ENCODE results near the gene RTTN. TPM values are rescaled to one million over a fixed set of nuclear protein-coding genes. Genes with fewer than 3 reads are reported as not detected.
"Not testable (repeated sequence)": the region's sequence is repeated elsewhere in the genome, so short reads cannot be mapped to it uniquely, and the experiment has no call there.

The RTTN gene
- total and polyA plus RNA-seq, 4 donors, result 2.1 to 17.5 (median 11.8) TPM

DNA sequence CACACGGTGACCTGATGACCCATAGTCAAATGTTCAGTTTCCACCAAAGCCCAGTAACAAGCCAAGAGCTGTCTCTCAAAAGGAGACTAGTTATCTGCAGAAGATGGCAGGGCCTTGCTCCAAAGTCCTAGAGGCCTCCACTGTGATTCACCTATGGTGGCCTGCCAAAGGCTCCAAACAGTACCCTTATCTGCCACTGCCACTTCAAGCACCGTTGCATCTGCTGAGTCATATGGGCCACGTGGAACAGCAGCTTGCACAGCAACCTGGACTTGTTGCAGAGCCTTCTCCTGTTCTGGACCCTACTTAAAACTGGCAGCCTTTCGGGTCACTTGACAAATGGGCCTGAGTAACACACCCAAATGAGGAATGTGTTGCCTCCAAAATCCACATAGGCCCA is 230.2 kb downstream of the RTTN start:
- H3K9me3 ChIP-seq (ENCODE audit: control insufficient read depth, low read length), result peaks cover 10% of the 10 kb centered on the region

DNA sequence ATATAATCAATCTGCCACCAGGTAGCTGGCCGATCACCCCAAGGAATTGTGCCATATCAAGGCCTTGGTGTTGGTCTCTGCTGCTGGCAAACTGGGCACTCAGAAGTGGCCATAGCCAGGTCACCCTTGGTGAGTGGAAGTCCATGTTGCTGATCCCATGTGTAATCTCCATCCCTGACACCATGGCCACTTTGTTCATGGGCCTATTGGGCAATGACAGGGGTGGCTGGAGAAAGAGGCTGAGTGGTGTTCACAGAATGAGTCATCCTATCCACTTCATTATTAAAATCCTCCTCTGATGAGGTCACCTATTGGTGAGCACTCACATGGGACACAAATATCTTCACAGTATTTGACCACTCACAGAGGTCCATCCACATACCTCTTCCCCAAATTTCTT is 231.1 kb downstream of the RTTN start:
- H3K27me3 ChIP-seq (ENCODE audit: control insufficient read depth in 1 of 2, insufficient read depth in 2 of 2, low read length in 1 of 2), result no peaks in the 10 kb centered on the region
- H3K27ac ChIP-seq (ENCODE audit: low read depth in 1 of 2, low read length in 2 of 2), result no peak overlapping the region
- H3K36me3 ChIP-seq (ENCODE audit: control insufficient read depth in 1 of 2, insufficient read depth in 2 of 2, low read length in 1 of 2), result no peaks in the 10 kb centered on the region
- no peak for DNase-seq
- peaks cover 10% of the 10 kb centered on the region for H3K9me3 ChIP-seq (ENCODE audit: control insufficient read depth, low read length)
- no peaks in the 10 kb centered on the region for H3K4me1 ChIP-seq (ENCODE audit: control insufficient read depth in 1 of 2, insufficient read depth in 2 of 2, low read length in 2 of 2)
- no peak overlapping the region for H3K4me3 ChIP-seq (ENCODE audit: low read length in 2 of 2)
- intact Hi-C loops (cut with DNase I), result no loop called here
- ATAC-seq (ENCODE audit: low FRiP score), result no peak
- 86 to 100% methylated on average over 1 of the region's 1 CpG for WGBS, 2 donors

More for the DNA sequence above, 230.2 kb downstream of the RTTN start:
- H3K27ac ChIP-seq (ENCODE audit: low read depth in 1 of 2, low read length in 2 of 2); H3K4me3 ChIP-seq (ENCODE audit: low read length in 2 of 2); DNase-seq; H3K27me3 ChIP-seq (ENCODE audit: control insufficient read depth in 1 of 2, insufficient read depth in 2 of 2, low read length in 1 of 2); intact Hi-C loops (cut with DNase I); H3K36me3 ChIP-seq (ENCODE audit: control insufficient read depth in 1 of 2, insufficient read depth in 2 of 2, low read length in 1 of 2); ATAC-seq (ENCODE audit: low FRiP score); H3K4me1 ChIP-seq (ENCODE audit: control insufficient read depth in 1 of 2, insufficient read depth in 2 of 2, low read length in 2 of 2): not testable (repeated sequence)
- WGBS, 2 donors, result 91 to 97% methylated on average over 4 of the region's 4 CpGs

DNA sequence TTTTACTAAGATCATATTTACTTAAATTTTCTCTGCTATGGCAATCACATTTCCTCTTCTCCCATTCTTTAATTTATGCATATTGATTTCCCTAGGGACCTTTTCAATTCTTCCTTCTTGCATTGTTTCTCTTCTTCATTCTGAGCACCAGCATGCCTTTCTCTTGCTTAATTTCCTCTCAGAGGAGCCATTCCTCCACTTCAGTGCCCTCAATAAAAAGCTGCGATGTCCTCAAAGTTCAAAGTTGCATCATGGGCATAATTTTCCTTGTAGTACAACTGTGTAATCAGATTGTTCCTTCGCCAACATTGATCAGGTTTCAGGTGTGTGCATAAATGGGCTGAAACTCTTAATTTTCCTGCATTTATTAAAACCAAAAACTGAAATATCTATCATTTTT is 236.0 kb downstream of the RTTN start:
- H3K36me3 ChIP-seq (ENCODE audit: control insufficient read depth in 1 of 2, insufficient read depth in 2 of 2, low read length in 1 of 2), result no peaks in the 10 kb centered on the region
- no peak for DNase-seq
- H3K27me3 ChIP-seq (ENCODE audit: control insufficient read depth in 1 of 2, insufficient read depth in 2 of 2, low read length in 1 of 2), result no peaks in the 10 kb centered on the region
- ATAC-seq (ENCODE audit: low FRiP score), result no peak
- WGBS, 2 donors, result 92 to 93% methylated on average over 2 of the region's 2 CpGs
- intact Hi-C loops (cut with DNase I), result no loop called here
- peaks cover 4% of the 10 kb centered on the region for H3K9me3 ChIP-seq (ENCODE audit: control insufficient read depth, low read length)
- H3K4me1 ChIP-seq (ENCODE audit: control insufficient read depth in 1 of 2, insufficient read depth in 2 of 2, low read length in 2 of 2), result no peaks in the 10 kb centered on the region
- H3K27ac ChIP-seq (ENCODE audit: low read depth in 1 of 2, low read length in 2 of 2), result no peak overlapping the region
- no peak overlapping the region for H3K4me3 ChIP-seq (ENCODE audit: low read length in 2 of 2)

DNA sequence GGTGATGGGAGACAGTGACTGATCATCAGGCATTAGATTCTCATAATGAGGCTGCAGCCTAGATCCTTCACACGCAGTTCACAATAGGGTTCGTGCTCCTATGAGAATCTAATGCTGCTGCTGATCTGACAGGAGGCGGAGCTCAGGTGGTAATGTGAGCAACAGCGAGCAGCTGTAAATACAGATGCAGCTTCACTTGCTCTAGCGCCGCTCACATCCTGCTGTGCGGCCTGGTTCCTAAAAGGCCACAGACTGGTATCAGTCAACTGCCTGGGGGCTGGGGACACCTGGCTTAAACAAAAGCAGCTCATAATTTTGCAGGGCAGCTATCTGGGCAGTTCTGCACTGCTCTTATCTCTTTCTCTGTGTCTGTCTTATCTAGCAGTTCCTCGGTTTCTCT is 237.4 kb downstream of the RTTN start:
- intact Hi-C loops (cut with DNase I), result no loop called here
- ATAC-seq (ENCODE audit: low FRiP score) (no peak), DNase-seq (no peak)
- Histone ChIP-seq H3K27ac (ENCODE audit: low read depth in 1 of 2, low read length in 2 of 2) (no peak overlapping the region), H3K27me3 (ENCODE audit: control insufficient read depth in 1 of 2, insufficient read depth in 2 of 2, low read length in 1 of 2) (no peaks in the 10 kb centered on the region), H3K4me1 (ENCODE audit: control insufficient read depth in 1 of 2, insufficient read depth in 2 of 2, low read length in 2 of 2) (no peaks in the 10 kb centered on the region), H3K4me3 (ENCODE audit: low read length in 2 of 2) (no peak overlapping the region), H3K36me3 (ENCODE audit: control insufficient read depth in 1 of 2, insufficient read depth in 2 of 2, low read length in 1 of 2) (peaks cover 0 to 3% of the 10 kb centered on the region in 2 donors), H3K9me3 (ENCODE audit: control insufficient read depth, low read length) (peaks cover 4% of the 10 kb centered on the region)
- 88 to 89% methylated on average over 8 of the region's 8 CpGs for WGBS, 2 donors

DNA sequence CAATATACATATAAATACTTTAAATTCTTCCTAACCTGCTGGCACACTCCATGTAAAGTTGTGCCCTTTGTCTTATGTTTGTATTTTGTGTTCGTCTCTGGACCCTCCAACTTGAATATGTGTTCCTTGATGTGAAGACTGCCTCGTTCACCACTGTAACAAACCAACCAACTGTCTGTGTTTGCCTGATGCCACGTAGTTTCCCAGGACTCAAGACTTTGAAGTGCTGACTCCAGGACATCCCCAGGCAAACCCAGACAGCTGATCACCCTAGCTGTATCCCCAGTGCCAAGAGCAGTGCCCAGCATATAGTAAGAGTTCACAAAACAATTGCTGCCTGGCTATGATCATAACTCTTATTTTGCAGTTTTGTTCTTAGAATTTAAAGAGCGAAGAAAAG is 242.3 kb downstream of the RTTN start:
- intact Hi-C loops (cut with DNase I), result no loop called here
- Histone ChIP-seq H3K27ac (ENCODE audit: low read depth in 1 of 2, low read length in 2 of 2) (no peak overlapping the region), H3K27me3 (ENCODE audit: control insufficient read depth in 1 of 2, insufficient read depth in 2 of 2, low read length in 1 of 2) (no peaks in the 10 kb centered on the region), H3K36me3 (ENCODE audit: control insufficient read depth in 1 of 2, insufficient read depth in 2 of 2, low read length in 1 of 2) (peaks cover 0 to 3% of the 10 kb centered on the region in 2 donors), H3K9me3 (ENCODE audit: control insufficient read depth, low read length) (peaks cover 2% of the 10 kb centered on the region), H3K4me1 (ENCODE audit: control insufficient read depth in 1 of 2, insufficient read depth in 2 of 2, low read length in 2 of 2) (no peaks in the 10 kb centered on the region), H3K4me3 (ENCODE audit: low read length in 2 of 2) (no peak overlapping the region)
- 93 to 96% methylated on average over 4 of the region's 4 CpGs for WGBS, 2 donors
- no peak for DNase-seq
- no peak for ATAC-seq (ENCODE audit: low FRiP score)

DNA sequence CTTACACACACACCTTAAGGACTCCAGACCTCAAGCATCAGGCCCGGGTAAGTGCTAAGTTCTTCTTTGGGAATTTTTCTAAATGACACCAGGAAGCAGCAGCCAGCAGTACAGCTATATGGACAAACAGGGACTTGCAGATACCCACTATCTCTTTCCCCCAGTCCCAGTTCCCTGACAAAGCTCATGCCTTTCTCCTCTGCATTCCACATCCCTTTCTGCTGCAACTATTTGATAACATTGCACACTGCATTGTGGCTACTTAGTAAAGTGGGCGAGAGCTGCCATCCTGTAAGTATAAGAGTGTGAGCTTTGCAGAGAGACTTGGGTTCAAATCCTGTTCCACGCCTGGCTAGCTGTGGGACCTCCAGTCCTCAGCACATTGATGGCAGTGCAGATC is 243.8 kb downstream of the RTTN start:
- no peaks in the 10 kb centered on the region for H3K27me3 ChIP-seq (ENCODE audit: control insufficient read depth in 1 of 2, insufficient read depth in 2 of 2, low read length in 1 of 2)
- H3K36me3 ChIP-seq (ENCODE audit: control insufficient read depth in 1 of 2, insufficient read depth in 2 of 2, low read length in 1 of 2), result peaks cover 0 to 3% of the 10 kb centered on the region in 2 donors
- ATAC-seq (ENCODE audit: low FRiP score), result no peak
- DNase-seq, result no peak
- 86 to 97% methylated on average over 3 of the region's 3 CpGs for WGBS, 2 donors
- no peak overlapping the region for H3K27ac ChIP-seq (ENCODE audit: low read depth in 1 of 2, low read length in 2 of 2)
- H3K4me1 ChIP-seq (ENCODE audit: control insufficient read depth in 1 of 2, insufficient read depth in 2 of 2, low read length in 2 of 2), result no peaks in the 10 kb centered on the region
- no peaks in the 10 kb centered on the region for H3K9me3 ChIP-seq (ENCODE audit: control insufficient read depth, low read length)
- H3K4me3 ChIP-seq (ENCODE audit: low read length in 2 of 2), result no peak overlapping the region
- intact Hi-C loops (cut with DNase I), result loop anchor here in 1 of 2 donors (2.0 kb wide), 1 partner anchor 73 kb away; no protein-coding TSS in a partner anchor

DNA sequence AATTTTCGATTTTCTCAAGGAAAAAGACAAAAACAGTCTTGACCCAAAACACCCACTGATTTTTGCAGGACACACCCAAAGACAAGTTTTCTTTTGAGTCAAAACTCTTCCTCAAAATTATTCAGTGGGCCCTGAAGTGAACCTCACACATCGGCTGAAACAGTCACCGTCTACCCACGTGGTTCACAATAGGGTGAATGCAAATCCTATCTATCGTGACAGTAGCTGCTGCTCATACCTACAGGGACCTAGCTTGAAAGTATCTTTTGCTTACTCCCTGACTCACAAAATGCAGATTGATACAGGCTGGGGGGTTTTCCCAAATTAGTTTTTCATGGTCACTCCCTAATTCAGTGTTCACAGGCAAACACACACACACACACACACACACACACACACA is 247.1 kb downstream of the RTTN start:
- Histone ChIP-seq H3K9me3 (ENCODE audit: control insufficient read depth, low read length) (no peaks in the 10 kb centered on the region), H3K27ac (ENCODE audit: low read depth in 1 of 2, low read length in 2 of 2) (no peak overlapping the region), H3K36me3 (ENCODE audit: control insufficient read depth in 1 of 2, insufficient read depth in 2 of 2, low read length in 1 of 2) (peaks cover 0 to 3% of the 10 kb centered on the region in 2 donors), H3K4me3 (ENCODE audit: low read length in 2 of 2) (no peak overlapping the region), H3K4me1 (ENCODE audit: control insufficient read depth in 1 of 2, insufficient read depth in 2 of 2, low read length in 2 of 2) (no peaks in the 10 kb centered on the region), H3K27me3 (ENCODE audit: control insufficient read depth in 1 of 2, insufficient read depth in 2 of 2, low read length in 1 of 2) (no peaks in the 10 kb centered on the region)
- intact Hi-C loops (cut with DNase I), result no loop called here
- no peak for ATAC-seq (ENCODE audit: low FRiP score)
- DNase-seq, result no peak
- 92 to 96% methylated on average over 5 of the region's 5 CpGs for WGBS, 2 donors

DNA sequence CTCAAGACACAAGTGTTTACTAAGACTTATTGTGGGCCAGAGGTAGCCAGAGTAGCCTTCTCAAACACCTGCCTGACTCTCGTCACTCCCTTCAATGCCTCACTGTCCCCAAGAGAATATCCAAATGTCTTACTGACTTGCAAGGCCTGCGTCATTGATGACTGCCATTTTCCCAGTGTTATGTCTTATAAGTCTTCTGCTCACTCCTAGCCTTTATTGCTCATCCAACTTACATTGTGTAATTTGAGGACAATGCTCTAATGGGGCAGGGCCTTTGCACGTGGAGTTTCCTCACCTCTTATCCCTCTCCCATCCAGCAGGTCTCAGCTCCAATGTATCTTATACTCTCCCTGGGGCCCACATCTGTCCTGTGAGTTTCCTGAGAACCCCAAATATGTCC is 247.7 kb downstream of the RTTN start:
- intact Hi-C loops (cut with DNase I), result no loop called here
- Histone ChIP-seq H3K36me3 (ENCODE audit: control insufficient read depth in 1 of 2, insufficient read depth in 2 of 2, low read length in 1 of 2) (no peaks in the 10 kb centered on the region), H3K4me3 (ENCODE audit: low read length in 2 of 2) (no peak overlapping the region), H3K4me1 (ENCODE audit: control insufficient read depth in 1 of 2, insufficient read depth in 2 of 2, low read length in 2 of 2) (no peaks in the 10 kb centered on the region), H3K27ac (ENCODE audit: low read depth in 1 of 2, low read length in 2 of 2) (no peak overlapping the region), H3K27me3 (ENCODE audit: control insufficient read depth in 1 of 2, insufficient read depth in 2 of 2, low read length in 1 of 2) (no peaks in the 10 kb centered on the region), H3K9me3 (ENCODE audit: control insufficient read depth, low read length) (no peaks in the 10 kb centered on the region)
- ATAC-seq (ENCODE audit: low FRiP score), result no peak
- 89 to 95% methylated on average over 3 of the region's 3 CpGs for WGBS, 2 donors
- DNase-seq, result no peak

DNA sequence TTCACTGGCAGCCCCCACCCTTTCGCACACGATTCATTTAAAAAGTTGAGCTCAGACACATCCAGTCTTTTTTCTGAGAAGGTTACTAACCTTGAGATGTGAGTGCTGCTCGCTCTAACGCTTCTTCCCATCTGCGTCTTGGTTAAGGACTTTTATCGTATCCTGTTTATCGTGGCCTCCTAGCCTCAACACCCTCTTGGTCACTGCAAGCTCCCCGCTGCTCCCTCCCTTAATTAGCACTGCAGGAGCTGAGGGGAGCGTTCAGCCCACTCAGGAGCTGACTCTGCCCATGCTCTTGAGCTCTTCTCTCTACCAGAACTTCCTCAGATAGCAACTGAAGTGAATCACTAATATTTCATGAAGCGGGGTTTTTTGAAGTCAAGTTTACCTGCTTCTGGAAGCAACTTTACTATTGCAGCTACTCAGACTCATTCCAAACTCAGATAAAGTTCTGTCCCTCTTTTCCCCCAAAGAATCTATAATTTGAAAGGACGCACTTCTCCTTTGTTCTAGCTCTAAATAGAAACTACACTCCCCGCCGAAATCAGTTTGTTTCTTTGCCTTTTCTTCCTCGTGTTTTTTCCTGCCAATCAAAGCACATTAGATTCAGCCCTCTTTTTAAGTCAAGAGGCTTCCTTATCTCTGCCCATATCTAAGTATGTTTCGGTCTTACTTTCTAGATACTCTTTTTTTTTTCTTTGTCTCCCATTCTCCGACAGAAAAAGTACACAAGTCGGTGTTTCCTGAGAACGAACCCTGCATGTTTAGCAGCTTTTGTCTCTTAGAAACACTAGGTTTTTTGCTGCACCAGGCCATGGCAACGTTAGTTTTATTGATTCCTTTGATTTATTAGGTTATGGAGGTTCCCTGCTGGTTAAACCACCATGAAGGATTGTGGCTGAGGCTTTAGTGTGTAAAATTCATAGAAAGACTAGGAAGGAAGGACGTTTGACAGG is 248.5 kb downstream of the RTTN start:
- 66 to 71% methylated on average over 20 of the region's 20 CpGs for WGBS, 2 donors
- Histone ChIP-seq H3K4me1 (ENCODE audit: control insufficient read depth in 1 of 2, insufficient read depth in 2 of 2, low read length in 2 of 2) (no peaks in the 10 kb centered on the region), H3K4me3 (ENCODE audit: low read length in 2 of 2) (no peak overlapping the region), H3K27ac (ENCODE audit: low read depth in 1 of 2, low read length in 2 of 2) (no peak overlapping the region), H3K9me3 (ENCODE audit: control insufficient read depth, low read length) (no peaks in the 10 kb centered on the region), H3K36me3 (ENCODE audit: control insufficient read depth in 1 of 2, insufficient read depth in 2 of 2, low read length in 1 of 2) (no peaks in the 10 kb centered on the region), H3K27me3 (ENCODE audit: control insufficient read depth in 1 of 2, insufficient read depth in 2 of 2, low read length in 1 of 2) (no peaks in the 10 kb centered on the region)
- DNase-seq (no peak), ATAC-seq (ENCODE audit: low FRiP score) (no peak)
- intact Hi-C loops (cut with DNase I), result no loop called here
